Psoas muscle (tissue), 8 donors: ENCODE results near the gene NIPAL3. TPM values are rescaled to one million over a fixed set of nuclear protein-coding genes. Genes with fewer than 3 reads are reported as not detected.

Experiments
- ATAC-seq, 4 donors: fragments of 200-7000 bp; cut with Tn5 transposase; one replicate each; pipeline ENCODE4 v1.9.1; 2020; ENCODE audit warnings: moderate library complexity in 3 of 4, mild to moderate bottlenecking in 2 of 4
- DNase-seq, 2 donors: peaks; one replicate each; pipeline ENCODE4 v3.0.0-alpha.2; 2020
- H3K27ac ChIP-seq: fragments of 200-600 bp; one replicate; pipeline ENCODE4 v1.8.0; 2022
- H3K27me3 ChIP-seq, 3 donors: fragments of 200-600 bp in 1 of 3; one replicate each; pipeline versions ENCODE4 v1.6.1 to v1.8.0; 2013 to 2022; ENCODE audit warnings: low read length in 2 of 3, mild to moderate bottlenecking in 2 of 3, moderate library complexity in 1 of 3; ENCODE audit not compliant: insufficient read depth in 3 of 3
- H3K36me3 ChIP-seq, 2 donors: fragments of 200-600 bp in 1 of 2; one replicate each; pipeline versions ENCODE4 v1.6.1 to v1.8.0; 2013 to 2022; ENCODE audit warnings: low read depth in 1 of 2, mild to moderate bottlenecking in 1 of 2, moderate library complexity in 1 of 2; ENCODE audit not compliant: insufficient read depth in 1 of 2
- H3K4me1 ChIP-seq: fragments of 200-600 bp; one replicate; pipeline ENCODE4 v1.8.0; 2022
- H3K4me3 ChIP-seq: fragments of 200-600 bp; one replicate; pipeline ENCODE4 v1.8.0; 2022; ENCODE audit warnings: mild to moderate bottlenecking
- H3K9me3 ChIP-seq: fragments of 200-600 bp; one replicate; pipeline ENCODE4 v1.8.0; 2022
- CTCF ChIP-seq: fragments of 200-600 bp; IDR thresholded peaks from one replicate; pipeline ENCODE4 v1.8.0; 2022; ENCODE audit warnings: antibody characterized with exemption
- WGBS, 3 donors: extraction: QIAGEN DNeasy Blood & Tissue Kit; methylation state at CpG; one replicate each; pipeline versions ENCODE4 v1.1.6 to v1.1.7; 2013; 5-methylcytosine and 5-hydroxymethylcytosine counted together
- intact Hi-C, 2 donors: fragments of 100-400 bp; cut with DNase I; formaldehyde crosslinking; loops; one replicate each; pipeline versions ENCODE4 v1.11.0 to v1.14.2; 2022
- polyA plus RNA-seq, 3 donors: library from polyadenylated mRNA; stranded (reverse); fragments of 200-250 nt; gene quantifications; one replicate each; pipeline ENCODE4 v1.2.3, GENCODE V29; 2013
- total RNA-seq, 4 donors: library from RNA; stranded (reverse); fragmentation: NEBNext Ultra II Directional in 2 of 4; extraction: Animal tissue kit (Norgen Biotek cat#: 25700) in 2 of 4; gene quantifications; one replicate each; pipeline versions ENCODE4 v1.2.1 to v1.2.4, GENCODE V29; 2021 to 2023
- donor health status: healthy with polysubstance abuse.
- donor health status: DM: no; HTN: no; CAD: no; lungs with moderate emphysema.
- donor health status: Bipolar disorder and iron deficiency.
- donor health status: healthy.
- donor health status: DM: yes; HTN: yes; CAD: no.
- donor health status: DM: no; HTN: no; CAD: no.
- donor health status: DM: no; HTN: no; CAD: no.
- donor health status: DM: yes; HTN: yes; CAD: no.

Gene NIPAL3
- total and polyA plus RNA-seq, 7 donors: 1.1 to 10.9 (median 3.9) TPM

GRCh38 chr1:24373044-24373443 is 42.6 kb upstream of the NIPAL3 start:
- 83 to 93% (median 89%) methylated on average over 7 of the region's 7 CpGs for WGBS, 3 donors
- DNase-seq (no peak), ATAC-seq (no peak)
- intact Hi-C loops: no loop called here
- no peak overlapping the region for H3K27ac ChIP-seq
- H3K4me3 ChIP-seq: no peak overlapping the region
- H3K36me3 ChIP-seq: no peaks in the 10 kb centered on the region
- H3K27me3 ChIP-seq: no peaks in the 10 kb centered on the region
- no peak for TF ChIP-seq CTCF
- H3K9me3 ChIP-seq: no peaks in the 10 kb centered on the region
- no peaks in the 10 kb centered on the region for H3K4me1 ChIP-seq

GRCh38 chr1:24373710-24374109 is 41.9 kb upstream of the NIPAL3 start:
- WGBS, 3 donors: 88 to 93% (median 89%) methylated on average over 8 of the region's 8 CpGs
- ATAC-seq (no peak), DNase-seq (no peak)
- no peak overlapping the region for H3K4me3 ChIP-seq
- no peak overlapping the region for H3K27ac ChIP-seq
- peaks cover 0 to under 1% of the 10 kb centered on the region in 2 donors for H3K36me3 ChIP-seq
- intact Hi-C loops: no loop called here
- no peaks in the 10 kb centered on the region for H3K27me3 ChIP-seq
- H3K9me3 ChIP-seq: no peaks in the 10 kb centered on the region
- no peaks in the 10 kb centered on the region for H3K4me1 ChIP-seq
- TF ChIP-seq CTCF: no peak

- H3K9me3 ChIP-seq: no peaks in the 10 kb centered on the region
- no peak for ATAC-seq
- 82 to 92% (median 90%) methylated on average over 13 of the region's 13 CpGs for WGBS, 3 donors
- no peak for TF ChIP-seq CTCF
- H3K4me3 ChIP-seq: no peak overlapping the region
- no peaks in the 10 kb centered on the region for H3K27me3 ChIP-seq
- H3K27ac ChIP-seq: no peak overlapping the region
- peaks cover 0 to 7% of the 10 kb centered on the region in 2 donors for H3K36me3 ChIP-seq
- no peaks in the 10 kb centered on the region for H3K4me1 ChIP-seq
- intact Hi-C loops: no loop called here
- no peak for DNase-seq
These were observed 40.5 kb upstream of the NIPAL3 start for GRCh38 chr1:24374891-24375786.

GRCh38 chr1:24379733-24380315 is 35.8 kb upstream of the NIPAL3 start:
- peaks cover 0 to 7% of the 10 kb centered on the region in 2 donors for H3K36me3 ChIP-seq
- no peaks in the 10 kb centered on the region for H3K27me3 ChIP-seq
- H3K27ac ChIP-seq: no peak overlapping the region
- intact Hi-C loops: no loop called here
- H3K4me3 ChIP-seq: no peak overlapping the region
- no peaks in the 10 kb centered on the region for H3K9me3 ChIP-seq
- no peak for TF ChIP-seq CTCF
- ATAC-seq (no peak), DNase-seq (no peak)
- no peaks in the 10 kb centered on the region for H3K4me1 ChIP-seq
- WGBS, 3 donors: 84 to 92% (median 85%) methylated on average over 8 of the region's 8 CpGs
